Measurements from ENCODE around the gene GALNT16. TPM values are rescaled to one million over a fixed set of nuclear protein-coding genes. Genes with fewer than 3 reads are reported as not detected.

Gene GALNT16
- total and polyA plus RNA-seq, 2 of the 8 experiments (the other 6 are each of a cell fraction or from before 2014, with no cell fraction given) = 5.4 to 6.3 TPM

GRCh38 chr14:69364378-69364777 lies 104.4 kb downstream of the GALNT16 start:
- H2BK20ac ChIP-seq (ENCODE audit: low read length) = no peak overlapping the region
- H2BK15ac ChIP-seq (ENCODE audit: low read length) = no peak overlapping the region
- no peak overlapping the region for H4K8ac ChIP-seq (ENCODE audit: extremely low read depth, insufficient read depth, low read length)
- no peak overlapping the region for H3K14ac ChIP-seq (ENCODE audit: insufficient read length)
- H3K36me3 ChIP-seq (ENCODE audit: control insufficient read depth in 2 of 4, insufficient read depth in 4 of 4, low read length in 3 of 4) = no peaks in the 10 kb centered on the region
- H3K4ac ChIP-seq (replicated peaks; ENCODE audit: insufficient read length, low read depth, low read length) = no peak overlapping the region
- no peak overlapping the region for H4K5ac ChIP-seq (ENCODE audit: insufficient read length, low read depth, low read length)
- no peak overlapping the region for H2BK12ac ChIP-seq (ENCODE audit: low read depth, low read length)
- ChIA-PET CTCF (ENCODE audit: partially characterized antibody) (interaction anchor here (1.4 to 11.8 kb wide), 11 partner anchors 12 to 137 kb away, joined by 4 to 130 read pairs (median 9); no protein-coding TSS in a partner anchor), POLR2A (ENCODE audit: partially characterized antibody) (interaction anchor here (1.7 kb wide), 1 partner anchor 10 kb away, joined by 9 read pairs; no protein-coding TSS in a partner anchor)
- no peaks in the 10 kb centered on the region for H3K27me3 ChIP-seq (replicated peaks in 1 of 4; ENCODE audit: control insufficient read depth in 3 of 4, extremely low read depth in 1 of 4, insufficient read depth in 3 of 4, low read length in 3 of 4)
- no peak overlapping the region for H2AFZ ChIP-seq (ENCODE audit: low read length)
- peaks cover 0 to 3% of the 10 kb centered on the region in 2 experiments for H4K20me1 ChIP-seq (replicated peaks in 1 of 2; ENCODE audit: control insufficient read depth in 1 of 2, insufficient read depth in 2 of 2, low read length in 2 of 2)
- H2AK5ac ChIP-seq (ENCODE audit: low read depth, low read length) = no peak overlapping the region
- H3K56ac ChIP-seq (replicated peaks; ENCODE audit: insufficient read length, low read depth, low read length) = no peak overlapping the region
- H3K4me3 ChIP-seq (ENCODE audit: extremely low read depth in 1 of 4, insufficient read depth in 2 of 4, low read depth in 3 of 4, low read length in 4 of 4) = no peak overlapping the region
- H3K79me1 ChIP-seq (ENCODE audit: low read depth, low read length) = no peaks in the 10 kb centered on the region
- no peak overlapping the region for H2BK5ac ChIP-seq (ENCODE audit: low read depth, low read length)
- H3K18ac ChIP-seq (ENCODE audit: extremely low read depth, low read length) = no peak overlapping the region
- no peaks in the 10 kb centered on the region for H3K23me2 ChIP-seq (ENCODE audit: low read depth, low read length)
- H3K4me2 ChIP-seq (ENCODE audit: insufficient read depth in 1 of 2, low read depth in 2 of 2, low read length in 2 of 2) = no peak overlapping the region
- H4K91ac ChIP-seq (replicated peaks; ENCODE audit: insufficient read length, low read length) = no peak overlapping the region
- H3K9me3 ChIP-seq (ENCODE audit: insufficient read depth in 2 of 2, low read depth in 1 of 2, low read length in 1 of 2) = no peaks in the 10 kb centered on the region
- no peak overlapping the region for H3K9ac ChIP-seq (replicated peaks in 1 of 4; ENCODE audit: extremely low read depth in 1 of 4, low read depth in 3 of 4, low read length in 3 of 4)
- 85% methylated on average over 2 of the region's 2 CpGs; no CpG with 5 or more reads in 1 of the 2 experiments for WGBS, 2 experiments (ENCODE audit: extremely low coverage in 1 of 2, insufficient coverage in 1 of 2, insufficient read length in 1 of 2, insufficient replicate concordance in 2 of 2, low coverage in 1 of 2, low lambda C conversion rate in 2 of 2, missing lambda C conversion rate in 1 of 2)
- DNase-seq (ENCODE audit: low read depth in 1 of 2, low spot score in 2 of 2) = no peak
- FAIRE-seq = no peak
- no peak overlapping the region for H2BK120ac ChIP-seq (replicated peaks; ENCODE audit: low read depth, low read length)
- H3K27ac ChIP-seq (ENCODE audit: low read depth, low read length) = no peak overlapping the region
- H3K23ac ChIP-seq (ENCODE audit: insufficient read length) = no peak overlapping the region
- no peaks in the 10 kb centered on the region for H3K79me2 ChIP-seq (ENCODE audit: control insufficient read depth in 1 of 2, insufficient read depth in 2 of 2, low read length in 2 of 2)
- H3K4me1 ChIP-seq (replicated peaks in 1 of 4; ENCODE audit: control insufficient read depth in 3 of 4, insufficient read depth in 4 of 4, low read length in 3 of 4) = peaks cover 0 to 3% (median 0%) of the 10 kb centered on the region in 4 experiments; a peak in 1 of 7 replicates
- TF ChIP-seq ASH2L (IDR thresholded peaks at IDR 0.05; ENCODE audit: low read length) = no peak
- TF ChIP-seq BCL11A (IDR thresholded peaks at IDR 0.05; ENCODE audit: low read depth in 2 of 2, low read length in 2 of 2) = no peak
- TF ChIP-seq KDM4A (IDR thresholded peaks at IDR 0.05; ENCODE audit: low read depth, low read length, severe bottlenecking) = no peak
- TF ChIP-seq SP4 (IDR thresholded peaks at IDR 0.05; ENCODE audit: low read length) = no peak
- no peak for TF ChIP-seq EP300 (IDR thresholded peaks at IDR 0.05; ENCODE audit: borderline replicate concordance in 1 of 2, low read depth in 2 of 2, low read length in 2 of 2)
- no peak for TF ChIP-seq SAP30 (IDR thresholded peaks at IDR 0.05; ENCODE audit: insufficient read depth, insufficient replicate concordance, low read length)
- TF ChIP-seq, protein P1, sequence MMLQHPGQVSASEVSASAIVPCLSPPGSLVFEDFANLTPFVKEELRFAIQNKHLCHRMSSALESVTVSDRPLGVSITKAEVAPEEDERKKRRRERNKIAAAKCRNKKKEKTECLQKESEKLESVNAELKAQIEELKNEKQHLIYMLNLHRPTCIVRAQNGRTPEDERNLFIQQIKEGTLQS (IDR thresholded peaks at IDR 0.05; ENCODE audit: insufficient read depth, low read depth, low read length) = no peak
- TF ChIP-seq RBBP5 (IDR thresholded peaks at IDR 0.05; ENCODE audit: borderline replicate concordance, low read depth, low read length) = no peak
- no peak for TF ChIP-seq ATF2 (IDR thresholded peaks at IDR 0.05; ENCODE audit: low read length)
- no peak for TF ChIP-seq PHF8 (conservative IDR thresholded peaks at IDR 0.05; ENCODE audit: low read depth, low read length)
- no peak for TF ChIP-seq BRCA1 (IDR thresholded peaks at IDR 0.05; ENCODE audit: low read depth, low read length)

All from H1 (cell line).